Liver (tissue), 3 donors: ENCODE results near the gene PAQR7.
"Not testable (repeated sequence)": the region's sequence is repeated elsewhere in the genome, so short reads cannot be mapped to it uniquely, and the experiment has no call there.

ENCODE experiments used
- CTCF ChIP-seq: fragments of 150-350 bp; IDR thresholded peaks from 2 replicates; pipeline ENCODE4 v1.5.1; 2017; ENCODE audit warnings: improper control_type of control experiment, low read depth, low read length; ENCODE audit not compliant: missing input control
- FOXA1 ChIP-seq: IDR thresholded peaks from 2 replicates; pipeline ENCODE4 v1.6.1; 2016; ENCODE audit warnings: antibody characterized with exemption
- HNF4G ChIP-seq: IDR thresholded peaks from 2 replicates; pipeline ENCODE4 v1.6.1; 2016; ENCODE audit warnings: antibody characterized with exemption
- JUND ChIP-seq, 2 donors: IDR thresholded peaks; 2 replicates each; pipeline ENCODE4 v1.6.1; 2016; ENCODE audit warnings: antibody characterized with exemption in 2 of 2
- MAX ChIP-seq: IDR thresholded peaks from 2 replicates; pipeline ENCODE4 v1.6.1; 2016; ENCODE audit warnings: antibody characterized with exemption
- RAD21 ChIP-seq, 2 donors: IDR thresholded peaks; 2 replicates each; pipeline ENCODE4 v1.6.1; 2016; ENCODE audit warnings: antibody characterized with exemption in 2 of 2, mild to moderate bottlenecking in 2 of 2
- RXRA ChIP-seq, 2 donors: IDR thresholded peaks; 2 replicates each; pipeline ENCODE4 v1.6.1; 2017 to 2018; ENCODE audit warnings: antibody characterized with exemption in 2 of 2, mild to moderate bottlenecking in 1 of 2
- TAF1 ChIP-seq: conservative IDR thresholded peaks from 2 replicates; pipeline ENCODE4 v1.6.1; 2016; ENCODE audit warnings: antibody characterized with exemption, mild to moderate bottlenecking
- ZBTB33 ChIP-seq: IDR thresholded peaks from 2 replicates; pipeline ENCODE4 v1.6.1; 2016; ENCODE audit warnings: antibody characterized with exemption
- donor health status: healthy.
- donor health status: healthy.

GRCh38 chr1:25839808-25840207 lies 35.7 kb downstream of the PAQR7 start:
- not testable (repeated sequence) for TF ChIP-seq CTCF; JUND (IDR thresholded peaks at IDR 0.05); ZBTB33; RAD21 (IDR thresholded peaks at IDR 0.05); RXRA (IDR thresholded peaks at IDR 0.05); MAX; TAF1; HNF4G; FOXA1
